ENCODE data around the gene TFCP2. TPM values are rescaled to one million over a fixed set of nuclear protein-coding genes. Genes with fewer than 3 reads are reported as not detected.

Gene TFCP2
- polyA plus RNA-seq, 1 donor (not counting 4 experiments of a cell fraction or from before 2014, with no cell fraction given): 27.2 TPM

DNA sequence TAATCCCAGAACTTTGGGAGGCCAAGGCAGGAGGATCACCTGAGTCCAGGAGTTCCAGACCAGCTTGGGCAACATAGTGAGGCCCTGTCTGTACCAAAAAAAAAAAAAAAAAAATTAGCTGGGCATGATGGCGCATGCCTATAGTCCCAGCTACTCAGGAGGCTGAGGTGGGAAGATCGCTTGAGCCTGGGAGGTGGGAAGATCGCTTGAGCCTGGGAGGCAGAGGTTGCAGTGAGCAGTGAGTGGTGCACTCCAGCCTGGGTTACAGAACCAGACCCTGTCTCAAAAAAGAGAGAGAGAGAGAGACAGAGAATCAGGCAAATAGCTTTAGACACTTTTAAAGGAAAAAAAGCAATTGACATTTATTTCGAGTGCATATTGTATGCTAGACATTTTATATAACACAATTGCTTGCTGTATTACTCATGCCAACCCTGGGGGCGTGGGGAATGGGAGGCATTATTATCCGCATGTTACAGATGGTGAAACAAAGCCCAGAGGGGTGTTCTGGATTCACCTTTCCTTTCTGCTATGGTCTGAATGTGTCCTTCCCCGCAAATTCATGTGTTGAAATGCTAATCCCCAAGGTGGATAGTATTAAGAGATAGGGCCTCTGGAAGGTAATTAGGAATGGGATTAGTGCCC, 35.2 kb upstream of the TFCP2 start:
- Histone ChIP-seq H3K79me2 (ENCODE audit: control insufficient read depth, insufficient read depth, low read length) (no peaks in the 10 kb centered on the region), H3K27ac (ENCODE audit: control insufficient read depth, insufficient read depth, low read length) (no peak overlapping the region), H4K20me1 (ENCODE audit: control insufficient read depth, extremely low read depth, insufficient read depth, low read length) (no peaks in the 10 kb centered on the region), H3K4me1 (ENCODE audit: control insufficient read depth, extremely low read depth, insufficient read depth, low read length) (no peaks in the 10 kb centered on the region), H2AFZ (ENCODE audit: control insufficient read depth, low read length) (no peak overlapping the region), H3K9me1 (ENCODE audit: control insufficient read depth, extremely low read depth, insufficient read depth, low read length) (no peaks in the 10 kb centered on the region), H3K9me3 (ENCODE audit: control insufficient read depth, low read depth, low read length) (no peaks in the 10 kb centered on the region), H3K27me3 (ENCODE audit: control insufficient read depth, extremely low read depth, insufficient read depth, low read length) (no peaks in the 10 kb centered on the region), H3K4me2 (ENCODE audit: control insufficient read depth, extremely low read depth, insufficient read depth, low read depth, low read length) (no peak overlapping the region), H3K36me3 (ENCODE audit: control insufficient read depth in 2 of 2, extremely low read depth in 1 of 2, insufficient read depth in 2 of 2, low read length in 2 of 2) (no peaks in the 10 kb centered on the region), H3K4me3 (ENCODE audit: control insufficient read depth in 2 of 3, extremely low read depth in 1 of 3, insufficient read depth in 2 of 3, low read depth in 1 of 3, low read length in 3 of 3) (no peak overlapping the region), H3K9ac (ENCODE audit: control insufficient read depth, extremely low read depth, insufficient read depth, low read length) (no peak overlapping the region)
- FAIRE-seq: no peak
- dilution Hi-C loops (cut with MboI; ENCODE audit: extremely low pct_ligation_motif_present, low sequenced_read_pairs): no loop called here
- no peak for DNase-seq (ENCODE audit: low read depth, low spot score)
- no peak for TF ChIP-seq CTCF (optimal IDR thresholded peaks at IDR 0.05 in 1 of 3, IDR thresholded peaks at IDR 0.05 in 1 of 3, conservative IDR thresholded peaks at IDR 0.05 in 1 of 3; ENCODE audit: extremely low read depth in 1 of 3, insufficient read depth in 2 of 3, low read length in 3 of 3)
- no peak for TF ChIP-seq EZH2 (IDR thresholded peaks at IDR 0.05; ENCODE audit: low read length)

DNA sequence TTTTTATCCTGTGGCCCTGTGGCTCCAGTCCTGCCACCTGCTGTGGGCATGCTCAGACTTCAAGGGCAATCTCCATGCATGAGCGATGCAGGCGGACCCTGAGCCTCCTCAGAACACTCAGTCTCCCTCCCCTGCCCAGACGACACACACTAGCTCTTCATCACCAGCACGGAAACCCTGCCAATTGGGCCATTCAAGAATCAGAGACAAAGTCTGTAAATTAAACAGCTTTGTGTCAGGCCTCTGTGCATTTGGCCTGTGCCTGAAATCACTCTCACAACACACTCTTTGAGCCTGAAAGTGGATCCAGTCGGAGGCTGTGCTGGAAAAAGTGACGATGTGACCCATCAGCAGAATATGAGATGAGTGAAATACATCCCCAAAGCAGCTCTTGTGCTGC, 32.4 kb upstream of the TFCP2 start:
- no peaks in the 10 kb centered on the region for H4K20me1 ChIP-seq (ENCODE audit: control insufficient read depth, extremely low read depth, insufficient read depth, low read length)
- H3K79me2 ChIP-seq (ENCODE audit: control insufficient read depth, insufficient read depth, low read length): no peaks in the 10 kb centered on the region
- TF ChIP-seq EZH2 (IDR thresholded peaks at IDR 0.05; ENCODE audit: low read length) (no peak), CTCF (optimal IDR thresholded peaks at IDR 0.05 in 1 of 3, IDR thresholded peaks at IDR 0.05 in 1 of 3, conservative IDR thresholded peaks at IDR 0.05 in 1 of 3; ENCODE audit: extremely low read depth in 1 of 3, insufficient read depth in 2 of 3, low read length in 3 of 3) (no peak)
- DNase-seq (ENCODE audit: low read depth, low spot score) (no peak), FAIRE-seq (no peak)
- H3K4me3 ChIP-seq (ENCODE audit: control insufficient read depth in 2 of 3, extremely low read depth in 1 of 3, insufficient read depth in 2 of 3, low read depth in 1 of 3, low read length in 3 of 3): no peak overlapping the region
- no peak overlapping the region for H3K27ac ChIP-seq (ENCODE audit: control insufficient read depth, insufficient read depth, low read length)
- H3K9me3 ChIP-seq (ENCODE audit: control insufficient read depth, low read depth, low read length): no peaks in the 10 kb centered on the region
- no peaks in the 10 kb centered on the region for H3K4me1 ChIP-seq (ENCODE audit: control insufficient read depth, extremely low read depth, insufficient read depth, low read length)
- no peaks in the 10 kb centered on the region for H3K36me3 ChIP-seq (ENCODE audit: control insufficient read depth in 2 of 2, extremely low read depth in 1 of 2, insufficient read depth in 2 of 2, low read length in 2 of 2)
- no peak overlapping the region for H3K9ac ChIP-seq (ENCODE audit: control insufficient read depth, extremely low read depth, insufficient read depth, low read length)
- H3K27me3 ChIP-seq (ENCODE audit: control insufficient read depth, extremely low read depth, insufficient read depth, low read length): no peaks in the 10 kb centered on the region
- no peak overlapping the region for H2AFZ ChIP-seq (ENCODE audit: control insufficient read depth, low read length)
- dilution Hi-C loops (cut with MboI; ENCODE audit: extremely low pct_ligation_motif_present, low sequenced_read_pairs): no loop called here
- no peak overlapping the region for H3K4me2 ChIP-seq (ENCODE audit: control insufficient read depth, extremely low read depth, insufficient read depth, low read depth, low read length)
- H3K9me1 ChIP-seq (ENCODE audit: control insufficient read depth, extremely low read depth, insufficient read depth, low read length): no peaks in the 10 kb centered on the region
